ENCODE results near the gene GPR35. TPM values are rescaled to one million over a fixed set of nuclear protein-coding genes. Genes with fewer than 3 reads are reported as not detected.

The GPR35 gene
- total RNA-seq, 1 experiment from 2014 or later = 1.9 TPM

DNA sequence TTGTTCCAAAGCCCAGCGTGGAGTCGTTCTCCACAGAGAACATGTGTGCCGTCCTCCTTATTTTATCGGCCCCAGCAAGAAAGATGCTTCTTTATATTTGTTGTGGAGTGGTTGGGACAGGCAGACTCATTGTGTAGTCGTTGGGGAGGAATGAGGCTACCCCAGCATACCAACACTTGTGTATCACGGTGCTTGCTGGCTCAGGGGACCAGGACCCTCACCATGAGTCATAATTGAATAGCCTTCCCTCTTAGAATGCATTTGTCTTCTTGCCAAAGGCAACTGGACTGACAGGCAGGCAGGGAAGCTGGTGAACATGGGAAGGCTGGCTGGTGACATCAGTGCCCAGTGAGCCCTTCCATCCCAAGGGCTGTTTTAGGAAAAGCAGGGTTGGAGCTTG, 34.1 kb upstream of the GPR35 start:
- no peak overlapping the region for H3K4me3 ChIP-seq (ENCODE audit: low read length)
- H3K9me3 ChIP-seq (ENCODE audit: low read length) = no peaks in the 10 kb centered on the region
- H3K9ac ChIP-seq (ENCODE audit: low read length) = no peak overlapping the region
- H3K36me3 ChIP-seq (ENCODE audit: insufficient read depth, low read length) = no peaks in the 10 kb centered on the region
- DNase-seq = no peak
- H3K9me2 ChIP-seq (replicated peaks; ENCODE audit: insufficient read depth, low read length) = no peaks in the 10 kb centered on the region
- no peak overlapping the region for H2AFZ ChIP-seq (ENCODE audit: low read length)
- peaks cover 60% of the 10 kb centered on the region for H3K79me2 ChIP-seq (ENCODE audit: low read length)
- no peak overlapping the region for H3K27ac ChIP-seq (ENCODE audit: low read length)
- H3K27me3 ChIP-seq (ENCODE audit: low read length) = no peaks in the 10 kb centered on the region
- H4K20me1 ChIP-seq (ENCODE audit: insufficient read depth, low read depth, low read length) = peaks cover 32% of the 10 kb centered on the region; the same call in 1 of the 2 replicates
- peaks cover 17% of the 10 kb centered on the region for H3K4me1 ChIP-seq (ENCODE audit: low read length)
- H3K4me2 ChIP-seq (ENCODE audit: low read depth, low read length, poor library complexity, severe bottlenecking) = no peak overlapping the region

- no peak for DNase-seq
- Histone ChIP-seq H3K4me2 (ENCODE audit: low read depth, low read length, poor library complexity, severe bottlenecking) (no peak overlapping the region), H3K27me3 (ENCODE audit: low read length) (no peaks in the 10 kb centered on the region), H3K9ac (ENCODE audit: low read length) (no peak overlapping the region), H3K79me2 (ENCODE audit: low read length) (peaks cover 59% of the 10 kb centered on the region), H3K4me3 (ENCODE audit: low read length) (no peak overlapping the region), H2AFZ (ENCODE audit: low read length) (no peak overlapping the region), H4K20me1 (ENCODE audit: insufficient read depth, low read depth, low read length) (peaks cover 32% of the 10 kb centered on the region; the same call in 1 of the 2 replicates), H3K4me1 (ENCODE audit: low read length) (peaks cover 17% of the 10 kb centered on the region), H3K9me3 (ENCODE audit: low read length) (no peaks in the 10 kb centered on the region), H3K27ac (ENCODE audit: low read length) (no peak overlapping the region), H3K9me2 (replicated peaks; ENCODE audit: insufficient read depth, low read length) (no peaks in the 10 kb centered on the region), H3K36me3 (ENCODE audit: insufficient read depth, low read length) (no peaks in the 10 kb centered on the region)
These were observed 33.5 kb upstream of the GPR35 start for GRCh38 chr2:240591784-240592183.

DNA sequence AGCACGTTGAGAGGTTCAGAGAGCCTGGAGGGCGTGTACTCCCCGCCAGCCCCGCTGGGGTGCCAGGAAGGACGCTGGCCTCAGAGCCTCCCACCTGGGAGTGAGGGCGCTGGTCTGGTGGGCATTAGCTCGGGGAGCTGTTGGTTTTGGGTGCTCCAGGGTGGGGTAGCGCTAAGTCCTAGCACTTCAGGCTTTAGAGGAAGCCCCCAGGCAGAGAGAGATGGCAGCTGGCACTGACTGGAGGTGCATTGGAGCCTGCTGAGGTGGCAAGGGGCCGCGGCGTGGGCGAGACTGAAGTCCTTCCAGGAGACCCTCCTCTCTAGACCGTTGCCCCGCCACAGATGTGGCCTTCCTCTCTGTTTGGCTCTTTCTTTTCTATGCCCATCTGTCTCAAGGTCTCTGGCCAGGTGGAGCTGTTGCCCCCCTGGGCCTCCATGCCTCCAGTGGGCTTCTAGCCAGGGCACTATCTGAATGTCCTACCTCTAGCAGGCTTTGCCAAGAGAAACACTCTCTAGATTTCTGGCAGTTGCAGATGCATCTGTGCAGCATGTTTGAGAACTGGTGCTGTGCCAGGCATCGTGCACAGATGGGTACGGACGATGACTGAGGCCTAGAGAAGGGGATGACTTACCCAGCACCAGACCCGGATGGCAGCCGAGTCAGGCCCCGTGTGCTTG, 32.1 kb upstream of the GPR35 start:
- Histone ChIP-seq H3K9me2 (replicated peaks; ENCODE audit: insufficient read depth, low read length) (no peaks in the 10 kb centered on the region), H4K20me1 (ENCODE audit: insufficient read depth, low read depth, low read length) (peaks cover 18% of the 10 kb centered on the region; the same call in 1 of the 2 replicates), H2AFZ (ENCODE audit: low read length) (no peak overlapping the region), H3K4me1 (ENCODE audit: low read length) (peaks cover 6% of the 10 kb centered on the region), H3K9ac (ENCODE audit: low read length) (no peak overlapping the region), H3K4me3 (ENCODE audit: low read length) (no peak overlapping the region), H3K79me2 (ENCODE audit: low read length) (peaks cover 46% of the 10 kb centered on the region), H3K36me3 (ENCODE audit: insufficient read depth, low read length) (no peaks in the 10 kb centered on the region), H3K27ac (ENCODE audit: low read length) (no peak overlapping the region), H3K27me3 (ENCODE audit: low read length) (no peaks in the 10 kb centered on the region), H3K9me3 (ENCODE audit: low read length) (no peaks in the 10 kb centered on the region), H3K4me2 (ENCODE audit: low read depth, low read length, poor library complexity, severe bottlenecking) (no peak overlapping the region)
- no peak for DNase-seq

DNA sequence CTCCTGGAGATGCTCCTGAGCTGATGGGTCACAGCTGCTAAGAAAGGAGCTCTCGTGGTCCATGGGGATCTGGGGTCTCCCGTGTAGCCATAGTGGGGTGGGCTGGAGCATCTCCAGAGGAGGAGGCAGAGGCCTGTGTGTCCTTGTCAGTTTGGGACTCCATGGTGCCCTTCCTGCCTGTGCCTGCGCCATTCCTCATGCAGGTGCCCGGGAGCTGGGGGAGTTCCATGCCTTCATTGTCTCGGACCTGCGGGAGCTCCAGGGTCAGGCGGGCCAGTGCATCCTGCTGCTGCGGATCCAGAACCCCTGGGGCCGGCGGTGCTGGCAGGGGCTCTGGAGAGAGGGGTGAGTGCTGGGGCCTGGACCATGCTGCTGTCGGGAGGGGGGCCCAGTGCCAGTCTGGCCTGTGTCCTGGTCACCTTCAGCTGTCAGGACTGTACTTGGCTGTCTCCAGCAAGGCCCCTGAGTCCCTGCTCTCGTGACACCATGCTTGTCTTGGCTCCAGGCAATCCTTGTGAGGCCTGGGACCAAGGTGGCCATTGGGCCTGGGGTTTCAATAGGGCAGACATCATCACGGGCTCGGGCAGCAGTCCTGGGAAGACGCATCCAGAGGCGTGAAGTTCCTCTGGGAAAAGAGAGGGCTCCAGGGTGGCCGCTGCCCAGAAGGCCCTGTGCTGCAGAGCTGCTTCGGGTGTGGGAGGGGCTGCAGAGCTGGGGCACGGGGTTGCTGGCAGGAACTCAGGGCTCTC, 31.4 kb upstream of the GPR35 start:
- no peaks in the 10 kb centered on the region for H3K36me3 ChIP-seq (ENCODE audit: insufficient read depth, low read length)
- H3K79me2 ChIP-seq (ENCODE audit: low read length) = peaks cover 39% of the 10 kb centered on the region
- H2AFZ ChIP-seq (ENCODE audit: low read length) = no peak overlapping the region

DNA sequence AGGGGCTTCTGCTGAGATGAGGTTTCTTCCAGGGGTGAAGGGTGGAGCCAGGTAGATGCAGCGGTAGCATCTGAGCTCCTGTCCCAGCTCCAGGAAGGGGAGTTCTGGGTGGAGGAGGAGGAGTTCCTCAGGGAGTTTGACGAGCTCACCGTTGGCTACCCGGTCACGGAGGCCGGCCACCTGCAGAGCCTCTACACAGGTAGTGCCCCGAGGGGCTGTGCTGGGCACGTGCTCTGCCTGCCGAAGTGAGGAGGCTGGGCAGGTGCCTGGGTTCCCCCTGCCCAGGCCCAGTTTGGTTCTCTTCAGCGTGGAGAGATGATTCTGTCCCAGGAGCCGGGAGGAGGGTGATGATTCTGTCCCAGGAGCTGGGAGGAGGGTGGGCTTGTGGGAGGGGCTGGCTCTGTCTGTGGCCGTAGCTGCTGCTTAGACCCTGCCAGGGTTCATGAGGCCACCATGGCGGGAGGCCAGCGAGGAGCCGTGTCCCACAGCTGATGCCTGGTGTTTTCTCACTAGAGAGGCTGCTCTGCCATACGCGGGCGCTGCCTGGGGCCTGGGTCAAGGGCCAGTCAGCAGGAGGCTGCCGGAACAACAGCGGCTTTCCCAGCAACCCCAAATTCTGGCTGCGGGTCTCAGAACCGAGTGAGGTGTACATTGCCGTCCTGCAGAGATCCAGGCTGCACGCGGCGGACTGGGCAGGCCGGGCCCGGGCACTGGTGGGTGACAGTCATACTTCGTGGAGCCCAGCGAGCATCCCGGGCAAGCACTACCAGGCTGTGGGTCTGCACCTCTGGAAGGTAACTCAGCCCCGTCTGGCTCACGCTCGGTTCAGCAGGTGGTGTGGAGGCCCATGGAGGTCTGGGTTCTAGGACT, 30.5 kb upstream of the GPR35 start:
- Histone ChIP-seq H3K9ac (ENCODE audit: low read length) (no peak overlapping the region), H3K79me2 (ENCODE audit: low read length) (peaks cover 30% of the 10 kb centered on the region), H3K9me3 (ENCODE audit: low read length) (no peaks in the 10 kb centered on the region), H3K27ac (ENCODE audit: low read length) (no peak overlapping the region), H4K20me1 (ENCODE audit: insufficient read depth, low read depth, low read length) (0 out of 2 replicates have a peak, but pooled peaks cover 11% of the 10 kb centered on the region), H3K9me2 (replicated peaks; ENCODE audit: insufficient read depth, low read length) (no peaks in the 10 kb centered on the region), H3K4me3 (ENCODE audit: low read length) (no peak overlapping the region), H3K27me3 (ENCODE audit: low read length) (no peaks in the 10 kb centered on the region), H3K36me3 (ENCODE audit: insufficient read depth, low read length) (no peaks in the 10 kb centered on the region), H3K4me2 (ENCODE audit: low read depth, low read length, poor library complexity, severe bottlenecking) (no peak overlapping the region), H3K4me1 (ENCODE audit: low read length) (no peaks in the 10 kb centered on the region), H2AFZ (ENCODE audit: low read length) (no peak overlapping the region)
- no peak for DNase-seq

More for the DNA sequence above, 31.4 kb upstream of the GPR35 start:
- 0 out of 2 replicates have a peak, but pooled peaks cover 11% of the 10 kb centered on the region for H4K20me1 ChIP-seq (ENCODE audit: insufficient read depth, low read depth, low read length)
- H3K4me1 ChIP-seq (ENCODE audit: low read length) = no peaks in the 10 kb centered on the region
- no peaks in the 10 kb centered on the region for H3K9me2 ChIP-seq (replicated peaks; ENCODE audit: insufficient read depth, low read length)
- no peak overlapping the region for H3K4me3 ChIP-seq (ENCODE audit: low read length)
- H3K27me3 ChIP-seq (ENCODE audit: low read length) = no peaks in the 10 kb centered on the region
- no peak for DNase-seq
- H3K27ac ChIP-seq (ENCODE audit: low read length) = no peak overlapping the region
- no peak overlapping the region for H3K4me2 ChIP-seq (ENCODE audit: low read depth, low read length, poor library complexity, severe bottlenecking)
- no peak overlapping the region for H3K9ac ChIP-seq (ENCODE audit: low read length)
- no peaks in the 10 kb centered on the region for H3K9me3 ChIP-seq (ENCODE audit: low read length)

GRCh38 chr2:240595381-240596079, 29.8 kb upstream of the GPR35 start:
- Histone ChIP-seq H3K9ac (ENCODE audit: low read length) (no peak overlapping the region), H2AFZ (ENCODE audit: low read length) (no peak overlapping the region), H3K27me3 (ENCODE audit: low read length) (no peaks in the 10 kb centered on the region), H3K36me3 (ENCODE audit: insufficient read depth, low read length) (no peaks in the 10 kb centered on the region), H3K4me2 (ENCODE audit: low read depth, low read length, poor library complexity, severe bottlenecking) (no peak overlapping the region), H3K4me1 (ENCODE audit: low read length) (no peaks in the 10 kb centered on the region), H3K9me3 (ENCODE audit: low read length) (no peaks in the 10 kb centered on the region), H3K27ac (ENCODE audit: low read length) (no peak overlapping the region), H3K9me2 (replicated peaks; ENCODE audit: insufficient read depth, low read length) (no peaks in the 10 kb centered on the region), H3K4me3 (ENCODE audit: low read length) (no peak overlapping the region), H3K79me2 (ENCODE audit: low read length) (peaks cover 22% of the 10 kb centered on the region), H4K20me1 (ENCODE audit: insufficient read depth, low read depth, low read length) (0 out of 2 replicates have a peak, but pooled peaks cover 11% of the 10 kb centered on the region)
- peak; percentile 70 for DNase-seq

DNA sequence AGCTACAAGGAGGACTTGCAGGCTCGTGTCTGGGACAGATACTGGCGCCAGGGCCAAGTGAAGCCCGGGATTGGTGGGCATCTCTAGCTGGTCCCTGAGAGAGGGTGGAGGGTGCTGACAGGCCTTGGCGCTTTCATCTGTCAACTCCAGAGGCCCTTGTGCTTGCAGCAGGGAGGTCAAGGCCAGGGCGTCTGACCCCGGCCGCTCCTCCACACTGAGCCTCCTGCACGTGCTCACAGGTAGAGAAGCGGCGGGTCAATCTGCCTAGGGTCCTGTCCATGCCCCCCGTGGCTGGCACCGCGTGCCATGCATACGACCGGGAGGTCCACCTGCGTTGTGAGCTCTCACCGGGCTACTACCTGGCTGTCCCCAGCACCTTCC, 29.2 kb upstream of the GPR35 start:
- H3K36me3 ChIP-seq (ENCODE audit: insufficient read depth, low read length) = no peaks in the 10 kb centered on the region
- H3K79me2 ChIP-seq (ENCODE audit: low read length) = peaks cover 17% of the 10 kb centered on the region
- H3K9me3 ChIP-seq (ENCODE audit: low read length) = no peaks in the 10 kb centered on the region
- no peaks in the 10 kb centered on the region for H3K27me3 ChIP-seq (ENCODE audit: low read length)
- no peak overlapping the region for H3K4me2 ChIP-seq (ENCODE audit: low read depth, low read length, poor library complexity, severe bottlenecking)
- no peak overlapping the region for H3K4me3 ChIP-seq (ENCODE audit: low read length)
- H3K27ac ChIP-seq (ENCODE audit: low read length) = no peak overlapping the region
- H3K9me2 ChIP-seq (replicated peaks; ENCODE audit: insufficient read depth, low read length) = no peaks in the 10 kb centered on the region
- H2AFZ ChIP-seq (ENCODE audit: low read length) = no peak overlapping the region
- no peaks in the 10 kb centered on the region for H3K4me1 ChIP-seq (ENCODE audit: low read length)
- 0 out of 2 replicates have a peak, but pooled peaks cover 11% of the 10 kb centered on the region for H4K20me1 ChIP-seq (ENCODE audit: insufficient read depth, low read depth, low read length)
- no peak for DNase-seq
- H3K9ac ChIP-seq (ENCODE audit: low read length) = no peak overlapping the region
